Raji (cell line): ENCODE data around the gene DNAAF9.

ENCODE experiments used
- POLR2A ChIP-seq: IDR thresholded peaks from 2 replicates; pipeline ENCODE4 v1.6.1; 2011; ENCODE audit warnings: low read depth, low read length, control low read depth; ENCODE audit not compliant: insufficient read depth

DNAAF9 gene

DNA sequence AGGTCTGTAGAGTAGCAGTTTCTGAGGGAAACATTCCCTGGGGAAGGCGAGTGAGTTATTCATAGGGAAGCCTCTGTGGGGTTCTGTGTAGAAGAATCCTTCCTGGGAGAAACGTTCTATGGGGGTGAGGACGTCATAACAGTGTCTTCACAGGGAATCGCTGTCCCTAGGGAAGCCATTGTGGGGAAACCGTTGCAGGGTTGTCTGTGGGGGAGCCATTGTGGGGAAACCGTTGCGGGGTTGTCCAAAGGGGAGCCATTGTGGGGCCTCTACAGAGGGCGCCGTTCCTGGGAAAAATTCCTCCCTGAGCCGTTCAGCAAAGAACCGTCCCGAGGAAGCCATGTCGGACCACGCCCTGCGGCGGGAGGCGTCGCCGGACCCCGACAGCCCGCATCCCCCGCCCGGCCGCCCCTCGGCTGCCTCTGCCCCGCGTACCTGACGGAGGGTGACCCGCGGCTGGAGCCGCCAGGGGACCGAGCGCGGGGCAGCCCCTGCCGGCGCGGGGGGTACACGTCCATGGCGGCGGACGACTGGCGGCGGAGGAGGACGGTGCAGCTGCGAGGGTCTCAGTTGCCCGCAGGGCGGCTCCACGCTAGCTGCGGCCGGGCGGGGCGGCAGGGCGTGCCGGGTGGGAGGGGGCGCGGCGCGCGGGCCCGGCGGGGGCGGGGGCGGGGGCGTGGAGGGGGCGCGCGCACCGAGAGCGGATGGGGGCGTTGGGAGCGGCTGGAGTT, at the start of gene DNAAF9:
DNAAF9 (minus strand) TSS at position 630 of the 731 bp plus-strand sequence; CDS start at position 518, 112 bp downstream.
- TF ChIP-seq POLR2A = no peak

DNA sequence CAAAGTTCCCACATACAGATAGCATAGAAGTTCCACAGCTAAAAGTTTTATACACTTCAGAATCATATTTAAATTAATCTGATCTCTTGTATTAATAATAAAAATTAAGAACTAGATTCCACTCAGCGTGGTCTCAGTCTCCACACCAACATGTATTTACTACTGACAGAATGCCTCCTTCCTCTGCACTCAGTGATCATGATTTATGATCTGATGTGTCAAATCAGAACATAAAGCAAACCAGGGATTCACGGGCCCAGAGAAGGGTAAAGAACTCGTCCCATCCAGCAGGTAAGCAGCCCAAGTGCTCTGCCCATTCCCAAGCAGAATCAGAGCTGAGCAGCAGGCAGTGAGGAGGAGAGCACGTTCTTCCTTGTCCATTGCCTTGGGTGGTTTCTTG, 49.2 kb upstream of the DNAAF9 start:
- TF ChIP-seq POLR2A = no peak

DNA sequence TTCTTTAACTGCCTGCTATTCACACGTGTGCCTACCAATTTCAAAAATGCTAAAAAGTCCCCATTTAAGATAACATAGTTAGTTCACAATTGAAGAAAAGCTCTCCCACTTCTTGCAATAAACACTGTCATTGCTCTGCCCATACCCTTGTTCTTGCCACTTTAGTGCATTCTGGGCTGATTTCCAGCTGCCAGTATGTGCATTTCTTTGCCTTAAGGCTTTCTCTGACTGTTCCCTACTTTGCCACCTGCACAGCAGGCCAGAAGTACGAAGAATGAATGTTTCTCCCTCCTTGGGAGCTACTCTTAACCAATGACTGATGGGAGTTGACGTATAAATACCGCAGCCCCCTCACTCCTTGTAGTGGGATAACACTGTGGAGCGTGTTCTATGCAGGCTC, 47.4 kb upstream of the DNAAF9 start:
- TF ChIP-seq POLR2A = no peak

DNA sequence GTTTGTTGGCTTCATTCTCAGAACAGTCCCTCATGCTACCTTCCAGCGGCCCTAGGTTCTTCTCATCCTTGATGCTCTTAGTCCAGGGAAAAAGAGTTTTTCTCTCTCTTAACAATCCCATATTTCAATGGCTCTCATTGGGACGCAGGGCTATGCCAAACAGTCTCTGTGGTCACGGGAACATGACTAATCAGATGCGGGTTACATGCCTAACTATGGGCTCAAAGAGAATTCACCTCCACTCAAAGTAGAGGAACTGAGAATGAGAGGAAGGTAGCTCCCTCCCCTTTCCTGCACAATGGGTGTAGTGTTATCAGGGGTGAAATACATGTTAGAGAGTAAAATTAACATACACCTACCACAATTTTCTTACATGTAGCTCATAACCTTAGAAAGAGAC, 45.2 kb upstream of the DNAAF9 start:
- no peak for TF ChIP-seq POLR2A

DNA sequence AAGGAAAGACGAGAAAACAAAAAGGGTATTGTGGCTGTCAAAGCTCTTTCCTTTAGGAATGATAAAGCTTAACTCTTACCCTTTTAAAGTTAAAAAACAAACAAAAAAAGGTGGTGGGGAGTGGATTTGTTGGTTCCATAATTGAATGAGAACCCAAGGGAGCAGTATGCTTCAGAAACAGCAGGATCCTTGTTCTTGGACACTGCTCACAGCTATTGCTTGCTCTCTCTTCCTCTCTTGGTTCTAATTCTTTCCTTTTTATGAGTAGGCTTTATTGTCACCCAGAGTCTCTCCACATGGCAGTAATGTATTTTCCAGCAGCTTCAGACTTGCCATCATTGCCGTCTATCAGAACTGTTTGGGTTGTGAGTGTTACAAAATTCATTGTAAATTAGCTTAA, 44.7 kb upstream of the DNAAF9 start:
- no peak for TF ChIP-seq POLR2A

DNA sequence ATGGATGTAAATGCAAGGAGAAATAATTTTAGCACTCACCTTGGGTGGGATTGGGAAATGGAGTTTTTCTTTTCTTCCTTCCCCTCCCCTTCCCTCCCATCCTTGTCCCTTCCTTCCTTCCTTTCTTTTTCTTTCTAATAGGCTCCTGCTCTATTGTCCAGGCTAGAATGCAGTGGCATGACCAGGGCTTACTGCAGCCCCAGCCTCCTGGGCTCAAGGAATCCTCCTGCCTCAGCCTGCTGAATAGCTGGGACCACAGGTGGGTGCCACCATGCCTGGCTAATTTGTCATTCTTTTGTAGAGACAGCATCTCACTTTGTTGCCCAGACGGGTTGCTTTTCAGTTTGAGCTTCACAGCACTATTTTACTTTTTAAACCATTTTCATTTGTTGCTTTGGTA, 41.9 kb upstream of the DNAAF9 start:
- no peak for TF ChIP-seq POLR2A

DNA sequence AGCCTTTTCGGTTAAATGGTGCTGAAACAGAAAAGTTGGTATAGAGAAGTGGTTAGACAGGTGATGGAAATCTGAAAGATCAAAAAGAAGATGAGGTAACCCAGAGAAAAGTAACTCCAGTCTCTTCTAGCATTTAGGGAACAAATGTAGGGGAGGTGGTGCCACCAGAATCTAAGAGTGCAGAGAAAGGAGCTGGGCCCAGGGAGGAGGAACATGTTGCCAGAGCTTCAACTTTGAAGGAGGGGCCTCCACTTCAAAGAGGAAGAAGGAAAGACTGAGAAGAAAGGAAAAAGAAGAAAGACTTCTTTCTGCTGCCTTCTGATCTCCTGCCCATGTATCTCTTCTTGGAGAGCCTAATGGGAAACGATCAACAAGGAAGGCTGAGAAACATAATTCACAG, 39.9 kb upstream of the DNAAF9 start:
- no peak for TF ChIP-seq POLR2A

DNA sequence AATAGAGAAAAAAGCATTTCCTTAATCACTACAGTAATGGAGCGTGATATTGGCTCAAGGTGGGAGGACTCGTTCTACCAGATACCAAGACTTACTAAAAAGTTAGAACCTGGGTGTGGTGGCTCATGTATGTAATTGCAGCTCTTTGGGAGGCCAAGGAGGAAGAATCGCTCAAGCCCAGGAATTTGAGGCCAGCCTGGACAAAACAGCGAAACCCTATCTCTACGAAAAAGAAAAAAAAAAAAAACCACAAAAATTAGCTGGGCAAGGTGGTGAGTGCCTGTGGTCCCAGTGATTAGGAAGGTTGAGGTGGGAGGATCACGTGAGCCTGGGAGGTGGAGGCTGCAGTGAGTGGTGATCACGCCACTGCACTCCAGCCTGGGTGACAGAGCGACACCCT, 39.3 kb upstream of the DNAAF9 start:
- no peak for TF ChIP-seq POLR2A

DNA sequence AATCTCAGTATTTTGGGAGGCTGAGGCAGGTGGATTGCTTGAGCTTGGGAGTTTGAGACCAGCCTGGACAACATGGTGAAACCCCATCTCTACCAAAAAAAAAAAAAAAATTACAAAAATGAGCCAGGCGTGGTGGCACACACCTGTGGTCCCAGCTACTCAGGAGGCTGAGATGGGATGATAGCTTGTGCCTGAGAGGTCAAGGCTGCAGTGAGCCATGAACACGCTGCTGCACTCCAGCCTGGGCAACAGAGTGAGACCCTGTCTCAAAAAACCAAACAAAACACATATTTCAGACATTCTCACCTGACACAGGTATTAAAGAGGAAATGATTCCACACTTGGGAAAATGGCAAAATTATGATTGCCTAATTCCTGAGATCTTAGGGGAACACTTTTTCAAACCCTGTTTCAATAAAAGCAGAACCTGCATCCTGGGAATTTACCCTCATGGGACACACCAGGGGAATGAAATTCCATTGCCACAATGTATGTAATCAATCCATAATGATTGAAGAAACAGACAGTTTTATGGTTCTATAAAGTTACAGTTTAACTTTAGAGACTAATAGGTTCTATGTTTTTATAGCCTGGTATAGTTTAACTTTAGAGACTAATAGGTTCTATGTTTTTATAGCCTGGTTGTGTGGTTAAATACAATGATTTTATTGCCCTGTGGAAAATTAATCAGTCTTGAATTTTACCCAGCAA, 29.6 kb upstream of the DNAAF9 start:
- no peak for TF ChIP-seq POLR2A

DNA sequence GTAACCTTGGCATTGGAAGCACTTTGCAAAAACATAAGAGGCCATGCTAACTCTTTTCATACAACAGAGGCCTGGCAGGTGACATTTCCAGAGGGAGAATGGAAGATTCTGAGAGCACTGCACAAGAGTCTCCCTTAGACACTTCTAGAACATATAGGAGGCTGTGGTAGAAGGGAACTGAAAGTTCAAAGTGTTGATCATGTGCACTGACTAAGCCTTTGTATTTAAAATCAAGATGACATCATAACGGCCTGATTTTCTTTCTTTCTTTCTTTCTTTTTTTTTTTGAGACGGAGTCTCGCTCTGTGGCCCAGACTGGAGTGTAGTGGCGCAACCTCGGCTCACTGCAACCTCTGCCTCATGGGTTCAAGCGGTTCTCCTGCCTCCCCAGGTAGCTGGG, 26.8 kb upstream of the DNAAF9 start:
- no peak for TF ChIP-seq POLR2A

DNA sequence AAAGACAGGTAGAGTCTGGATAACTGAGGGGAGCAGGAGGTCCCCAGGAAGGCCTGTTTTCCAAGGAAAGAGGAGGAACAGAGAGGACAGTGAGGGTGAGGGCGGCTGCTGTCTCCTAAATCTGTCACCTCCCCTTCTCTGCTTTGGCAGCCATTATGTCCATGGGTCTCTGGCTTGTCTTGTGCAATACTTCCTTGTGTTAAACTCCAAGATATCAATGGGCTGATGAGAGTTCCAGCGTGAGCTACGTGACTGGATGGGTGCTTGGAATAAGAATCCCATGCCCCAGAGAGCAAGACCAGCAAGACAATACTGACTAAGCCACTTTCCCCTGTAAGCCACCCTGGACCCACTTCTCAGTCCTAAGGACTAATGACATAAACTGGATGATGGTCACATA, 26.3 kb upstream of the DNAAF9 start:
- no peak for TF ChIP-seq POLR2A

DNA sequence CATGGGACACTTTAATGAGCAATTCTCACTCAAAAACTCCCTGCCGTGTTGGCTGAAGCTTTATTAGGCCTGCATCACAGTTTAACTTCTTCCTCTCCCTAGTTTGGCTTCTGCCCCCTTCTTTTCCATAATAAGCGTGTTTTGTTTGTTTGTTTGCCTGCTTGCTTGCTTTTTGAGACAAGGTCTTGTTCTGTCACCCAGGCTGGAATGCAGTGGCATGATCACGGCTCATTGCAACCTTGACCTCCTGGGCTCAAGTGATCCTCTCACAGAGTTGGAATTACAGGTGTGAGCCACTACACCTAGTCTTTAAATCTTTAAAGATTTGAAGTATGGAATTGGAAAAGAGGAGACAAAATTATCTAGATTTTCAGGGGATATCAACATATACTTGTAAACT, 25.4 kb upstream of the DNAAF9 start:
- no peak for TF ChIP-seq POLR2A

DNA sequence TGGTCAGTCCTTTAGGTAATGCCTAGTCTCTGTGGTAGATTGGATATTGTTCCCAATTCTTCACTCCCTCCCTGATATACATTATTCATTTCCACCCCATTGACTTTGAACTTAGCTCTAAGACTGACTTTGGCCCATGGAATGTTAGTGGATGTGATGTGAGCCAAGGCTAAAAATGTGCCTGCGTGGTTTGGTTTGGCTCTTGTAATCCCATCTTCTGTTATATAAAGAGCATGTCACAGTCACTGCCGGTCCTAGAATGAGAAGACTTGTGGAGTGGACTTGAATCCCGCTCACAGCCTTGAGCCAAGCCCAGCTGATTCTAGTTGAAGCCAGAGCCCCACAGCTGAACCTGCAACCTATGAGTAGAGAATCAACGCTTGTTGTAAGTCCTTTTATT, 23.6 kb upstream of the DNAAF9 start:
- no peak for TF ChIP-seq POLR2A

DNA sequence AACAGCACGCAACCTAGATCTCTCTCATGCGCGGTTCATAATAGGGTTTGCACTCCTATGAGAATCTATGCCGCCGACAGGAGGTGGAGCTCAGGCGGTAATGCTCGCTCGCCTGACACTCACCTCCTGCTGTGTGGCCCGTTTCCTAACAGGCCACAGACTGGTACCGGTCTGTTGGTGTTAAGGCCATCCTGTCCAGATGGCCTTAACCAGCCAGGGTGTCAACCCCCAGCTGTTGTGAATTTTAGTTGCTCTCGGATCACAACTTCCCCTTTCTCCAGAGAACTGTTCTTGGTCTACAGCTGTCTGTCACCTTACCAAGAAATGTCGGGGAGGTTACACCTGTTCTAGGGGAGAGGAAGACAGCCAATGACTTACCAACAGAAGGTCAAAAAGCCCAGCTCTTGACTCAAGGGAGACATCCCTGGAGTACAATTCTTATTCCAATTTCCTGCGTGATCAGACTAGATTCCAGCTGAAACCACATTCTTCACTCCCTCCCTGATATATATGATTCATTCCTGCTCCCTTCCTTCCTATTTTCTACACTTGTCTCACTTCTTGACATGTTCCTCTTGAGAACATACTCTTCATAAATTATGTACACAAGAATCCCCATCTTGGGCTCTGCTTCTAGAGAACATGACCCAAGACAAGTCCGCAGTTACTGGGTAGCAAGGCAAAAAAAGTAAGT, 23.1 kb upstream of the DNAAF9 start:
- TF ChIP-seq POLR2A = no peak

DNA sequence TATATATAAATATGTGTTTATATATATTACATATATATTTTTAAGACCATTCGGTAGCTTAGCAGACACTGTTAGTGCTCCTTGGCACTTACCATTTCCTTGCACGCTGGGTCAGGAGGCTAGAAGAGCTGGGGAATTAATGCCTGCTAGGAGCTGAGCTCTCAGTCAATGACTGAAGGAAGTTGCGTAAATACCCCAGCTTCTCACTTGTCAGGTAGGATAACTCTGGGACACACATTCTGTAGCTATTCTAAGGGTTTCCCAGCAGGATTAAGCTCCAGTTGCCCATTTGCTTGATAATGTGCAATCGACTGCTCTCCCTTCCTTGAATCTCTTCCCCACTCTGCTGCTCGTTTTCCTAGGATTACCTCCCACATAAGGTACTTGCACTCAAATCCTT, 15.7 kb upstream of the DNAAF9 start:
- TF ChIP-seq POLR2A = no peak

DNA sequence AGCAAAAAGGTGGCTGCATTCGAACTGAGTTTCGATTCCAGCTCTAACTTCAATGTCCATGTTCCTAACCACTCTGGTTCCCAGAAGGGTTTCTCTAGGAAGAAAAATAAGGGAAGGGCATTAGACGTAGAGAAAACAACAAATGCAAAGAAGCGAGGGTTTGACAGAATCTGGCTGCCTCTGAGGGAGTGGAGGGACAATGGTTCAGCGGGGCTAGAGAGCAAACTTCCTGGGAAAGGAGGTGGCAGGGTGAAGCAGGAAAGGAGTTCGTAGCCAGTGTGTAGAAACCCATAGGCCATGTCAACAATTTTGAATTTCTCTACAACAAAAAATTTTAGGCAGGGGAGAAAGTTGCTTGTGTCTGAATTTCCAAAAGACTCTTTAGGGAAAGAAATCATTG, 14.5 kb upstream of the DNAAF9 start:
- no peak for TF ChIP-seq POLR2A
